Adipose tissue (tissue), 3 donors: ENCODE measurements around the gene KIF15. TPM values are rescaled to one million over a fixed set of nuclear protein-coding genes. Genes with fewer than 3 reads are reported as not detected.

Experiments
- polyA plus RNA-seq, 3 donors: library from polyadenylated mRNA; stranded (reverse); fragments of 200-250 nt; gene quantifications; one replicate each; pipeline ENCODE4 v1.2.3, GENCODE V29; 2013
- donor health status: healthy with polysubstance abuse.
- donor health status: Bipolar disorder and iron deficiency.
- donor health status: healthy.

The KIF15 gene
- polyA plus RNA-seq, 3 donors: 0.16 to 0.67 (median 0.24) TPM

Other genes starting within 250 kb of the KIF15 start
- gene ZKSCAN7, start 206.6 kb upstream of the KIF15 start, polyA plus RNA-seq: 1 to 10 TPM; 1.6 to 3.3 (median 1.8) TPM
- 1 to 10 TPM in 1 of 3 donors, under 1 TPM in 2; 0.58 to 1.3 (median 0.70) TPM for gene ZNF660, start 176.8 kb upstream of the KIF15 start, polyA plus RNA-seq
- gene ZNF197, start 136.8 kb upstream of the KIF15 start, polyA plus RNA-seq: 1 to 10 TPM; 4.9 to 9.0 (median 5.2) TPM
- 1 to 10 TPM; 1.2 to 5.5 (median 4.9) TPM for gene ZNF35, start 113.1 kb upstream of the KIF15 start, polyA plus RNA-seq
- gene ZNF502, start 49.1 kb upstream of the KIF15 start, polyA plus RNA-seq: 1 to 10 TPM; 1.7 to 1.9 (median 1.8) TPM
- 1 to 10 TPM in 2 of 3 donors, under 1 TPM in 1; 0.91 to 1.7 (median 1.3) TPM for gene ZNF501, start 32.2 kb upstream of the KIF15 start, polyA plus RNA-seq
- gene KIAA1143, start 175 bp upstream of the KIF15 start, polyA plus RNA-seq: 10 to 100 TPM in 1 of 3 donors, 1 to 10 TPM in 2; 6.6 to 12.3 (median 8.0) TPM
- gene TMEM42, start 100.1 kb downstream of the KIF15 start, polyA plus RNA-seq: 10 to 100 TPM; 10.5 to 19.2 (median 12.9) TPM
- under 1 TPM in 1 of 3 donors, not detected in 2; 0.22 TPM for gene TGM4, start 112.8 kb downstream of the KIF15 start, polyA plus RNA-seq
- 10 to 100 TPM; 17.6 to 57.5 (median 48.1) TPM for gene ZDHHC3, start 214.4 kb downstream of the KIF15 start, polyA plus RNA-seq
- gene EXOSC7, start 214.4 kb downstream of the KIF15 start, polyA plus RNA-seq: 10 to 100 TPM; 17.1 to 24.1 (median 22.8) TPM